ENCODE measurements around the gene RPUSD4.

DNA sequence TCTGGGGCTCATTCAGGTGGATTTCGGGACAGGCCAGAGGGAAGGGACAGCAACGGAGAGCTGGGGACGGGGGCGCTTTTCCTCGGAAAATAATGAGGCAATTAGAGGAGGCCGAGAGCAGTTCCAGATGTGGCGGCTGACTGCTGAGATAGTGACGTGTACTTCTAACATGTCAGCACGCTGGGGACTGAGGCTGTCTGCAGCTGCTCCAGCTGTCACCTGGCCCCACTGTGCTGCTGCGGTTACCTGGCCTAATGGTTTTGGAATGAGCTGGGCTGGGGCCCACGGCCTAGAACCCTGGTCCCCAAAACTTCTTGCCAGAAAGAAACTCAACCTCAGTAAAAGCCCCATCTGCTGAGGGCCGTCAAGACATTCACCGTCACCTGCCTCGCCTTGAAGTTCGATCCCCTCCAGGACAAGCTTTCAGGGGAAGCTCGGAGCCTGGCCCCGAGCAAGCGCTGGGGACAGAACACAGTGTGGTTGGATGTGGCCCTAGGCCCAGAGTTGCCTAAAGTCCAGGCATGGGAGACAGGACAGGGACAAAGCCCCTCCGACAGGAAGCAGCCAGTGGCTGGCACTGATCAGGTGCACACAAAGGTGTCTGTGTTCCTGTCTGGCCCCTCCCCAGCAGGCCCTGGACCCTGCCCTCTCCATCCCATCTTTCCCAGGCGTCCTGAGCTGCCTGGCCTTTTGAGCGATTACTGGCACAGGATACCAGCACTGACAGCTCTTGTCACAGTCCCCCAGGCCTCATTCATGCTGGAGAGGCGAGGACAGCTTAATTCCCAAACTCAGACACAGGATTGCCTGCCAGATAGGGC lies 22.1 kb downstream of the RPUSD4 start:
- TF ChIP-seq, protein P1, sequence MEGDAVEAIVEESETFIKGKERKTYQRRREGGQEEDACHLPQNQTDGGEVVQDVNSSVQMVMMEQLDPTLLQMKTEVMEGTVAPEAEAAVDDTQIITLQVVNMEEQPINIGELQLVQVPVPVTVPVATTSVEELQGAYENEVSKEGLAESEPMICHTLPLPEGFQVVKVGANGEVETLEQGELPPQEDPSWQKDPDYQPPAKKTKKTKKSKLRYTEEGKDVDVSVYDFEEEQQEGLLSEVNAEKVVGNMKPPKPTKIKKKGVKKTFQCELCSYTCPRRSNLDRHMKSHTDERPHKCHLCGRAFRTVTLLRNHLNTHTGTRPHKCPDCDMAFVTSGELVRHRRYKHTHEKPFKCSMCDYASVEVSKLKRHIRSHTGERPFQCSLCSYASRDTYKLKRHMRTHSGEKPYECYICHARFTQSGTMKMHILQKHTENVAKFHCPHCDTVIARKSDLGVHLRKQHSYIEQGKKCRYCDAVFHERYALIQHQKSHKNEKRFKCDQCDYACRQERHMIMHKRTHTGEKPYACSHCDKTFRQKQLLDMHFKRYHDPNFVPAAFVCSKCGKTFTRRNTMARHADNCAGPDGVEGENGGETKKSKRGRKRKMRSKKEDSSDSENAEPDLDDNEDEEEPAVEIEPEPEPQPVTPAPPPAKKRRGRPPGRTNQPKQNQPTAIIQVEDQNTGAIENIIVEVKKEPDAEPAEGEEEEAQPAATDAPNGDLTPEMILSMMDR (IDR thresholded peaks at IDR 0.05; ENCODE audit: poor library complexity, severe bottlenecking) = no peak
- no peak for TF ChIP-seq TAF1 (IDR thresholded peaks at IDR 0.05; ENCODE audit: low read depth)
- TF ChIP-seq EZH2 (IDR thresholded peaks at IDR 0.05; ENCODE audit: borderline replicate concordance, insufficient read depth, low read length, poor library complexity, severe bottlenecking) = no peak
